Measurements from ENCODE around the gene LUC7L3. TPM values are rescaled to one million over a fixed set of nuclear protein-coding genes. Genes with fewer than 3 reads are reported as not detected.

Gene LUC7L3
- total RNA-seq, 4 donors from 2014 or later: 75.2 to 199 (median 140) TPM

- Histone ChIP-seq H3K4me3 (replicated peaks in 1 of 3) (no peak overlapping the region), H3K9me3 (no peaks in the 10 kb centered on the region), H3K27ac (no peak overlapping the region), H3K36me3 (no peaks in the 10 kb centered on the region), H3K4me1 (peaks cover 32 to 37% of the 10 kb centered on the region in 2 donors), H3K27me3 (no peaks in the 10 kb centered on the region)
- TF ChIP-seq POLR2A (IDR thresholded peaks at IDR 0.05) (no peak), CTCF (IDR thresholded peaks at IDR 0.05) (no peak)
- no peak for DNase-seq
- WGBS, 2 donors: 84 to 93% methylated on average over 5 of the region's 5 CpGs
- intact Hi-C loops (cut with DNase I): loop anchor here (5.0 to 10.0 kb wide), 2 partner anchors 52 to 199 kb away; partner anchors contain the start of gene ABCC3
Measured at GRCh38 chr17:50684288-50684611, 35.2 kb upstream of the LUC7L3 start.

DNA sequence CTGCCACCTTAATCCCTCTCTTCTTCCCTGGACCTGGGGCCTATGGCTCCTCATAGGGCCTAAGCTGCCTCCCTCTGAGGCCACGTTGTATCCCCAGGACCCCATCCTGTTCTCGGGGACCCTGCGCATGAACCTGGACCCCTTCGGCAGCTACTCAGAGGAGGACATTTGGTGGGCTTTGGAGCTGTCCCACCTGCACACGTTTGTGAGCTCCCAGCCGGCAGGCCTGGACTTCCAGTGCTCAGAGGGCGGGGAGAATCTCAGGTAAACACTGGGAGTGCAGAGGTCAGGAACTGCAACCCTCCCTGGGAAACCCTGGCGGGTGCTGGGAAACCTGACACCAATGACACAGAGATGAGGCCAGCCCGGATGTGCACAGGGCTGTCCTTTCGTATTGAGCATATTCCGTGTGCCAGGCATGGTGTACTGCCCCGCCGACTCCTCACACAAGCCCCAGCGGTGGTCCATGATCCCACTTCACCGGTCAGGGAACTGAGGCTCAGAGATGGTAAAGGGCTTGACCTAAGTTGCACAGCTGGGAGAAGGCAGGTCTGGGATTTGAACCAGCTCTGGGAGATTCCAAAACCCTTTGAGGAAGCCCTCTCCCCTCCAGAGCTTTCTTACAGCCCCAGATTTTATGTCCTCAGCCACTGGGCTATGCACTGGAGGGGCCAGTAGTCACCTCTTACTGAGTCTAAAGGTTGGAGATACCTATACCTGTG, 34.6 kb upstream of the LUC7L3 start:
- no peaks in the 10 kb centered on the region for H3K9me3 ChIP-seq
- no peak for DNase-seq
- no peaks in the 10 kb centered on the region for H3K36me3 ChIP-seq
- H3K4me1 ChIP-seq: peaks cover 37 to 42% of the 10 kb centered on the region in 2 donors
- no peak overlapping the region for H3K4me3 ChIP-seq (replicated peaks in 1 of 3)
- no peaks in the 10 kb centered on the region for H3K27me3 ChIP-seq
- intact Hi-C loops (cut with DNase I): loop anchor here (5.0 to 10.0 kb wide), 2 partner anchors 52 to 200 kb away; partner anchors contain the start of gene ABCC3
- 84 to 89% methylated on average over 15 of the region's 15 CpGs for WGBS, 2 donors
- TF ChIP-seq POLR2A (IDR thresholded peaks at IDR 0.05) (no peak), CTCF (IDR thresholded peaks at IDR 0.05) (no peak)
- H3K27ac ChIP-seq: no peak overlapping the region

DNA sequence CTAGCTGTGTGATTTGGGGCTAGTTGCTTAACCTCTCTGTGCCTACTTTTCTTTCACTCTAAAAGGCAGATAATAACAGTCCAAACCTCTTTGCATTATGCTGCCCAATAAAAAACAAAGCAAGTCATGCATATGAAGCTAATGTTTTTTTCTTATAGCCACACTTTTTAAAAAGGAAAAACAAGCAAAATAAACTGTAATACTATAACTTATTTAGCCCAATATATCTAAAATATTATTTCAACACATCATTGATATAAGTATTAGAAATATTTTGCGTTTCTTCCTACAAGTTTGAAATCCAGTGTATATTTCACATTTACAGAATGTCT, 34.1 kb upstream of the LUC7L3 start:
- WGBS, 2 donors: 91 to 94% methylated on average over 1 of the region's 1 CpG
- H3K4me3 ChIP-seq (replicated peaks in 1 of 3): no peak overlapping the region
- H3K4me1 ChIP-seq: peaks cover 41 to 46% of the 10 kb centered on the region in 2 donors
- no peaks in the 10 kb centered on the region for H3K36me3 ChIP-seq
- H3K9me3 ChIP-seq: no peaks in the 10 kb centered on the region
- H3K27me3 ChIP-seq: no peaks in the 10 kb centered on the region
- no peak for TF ChIP-seq CTCF (IDR thresholded peaks at IDR 0.05)
- TF ChIP-seq POLR2A (IDR thresholded peaks at IDR 0.05): no peak
- intact Hi-C loops (cut with DNase I): loop anchor here (10.0 kb wide), 1 partner anchor 200 kb away; no protein-coding TSS in a partner anchor
- no peak for DNase-seq
- no peak overlapping the region for H3K27ac ChIP-seq

DNA sequence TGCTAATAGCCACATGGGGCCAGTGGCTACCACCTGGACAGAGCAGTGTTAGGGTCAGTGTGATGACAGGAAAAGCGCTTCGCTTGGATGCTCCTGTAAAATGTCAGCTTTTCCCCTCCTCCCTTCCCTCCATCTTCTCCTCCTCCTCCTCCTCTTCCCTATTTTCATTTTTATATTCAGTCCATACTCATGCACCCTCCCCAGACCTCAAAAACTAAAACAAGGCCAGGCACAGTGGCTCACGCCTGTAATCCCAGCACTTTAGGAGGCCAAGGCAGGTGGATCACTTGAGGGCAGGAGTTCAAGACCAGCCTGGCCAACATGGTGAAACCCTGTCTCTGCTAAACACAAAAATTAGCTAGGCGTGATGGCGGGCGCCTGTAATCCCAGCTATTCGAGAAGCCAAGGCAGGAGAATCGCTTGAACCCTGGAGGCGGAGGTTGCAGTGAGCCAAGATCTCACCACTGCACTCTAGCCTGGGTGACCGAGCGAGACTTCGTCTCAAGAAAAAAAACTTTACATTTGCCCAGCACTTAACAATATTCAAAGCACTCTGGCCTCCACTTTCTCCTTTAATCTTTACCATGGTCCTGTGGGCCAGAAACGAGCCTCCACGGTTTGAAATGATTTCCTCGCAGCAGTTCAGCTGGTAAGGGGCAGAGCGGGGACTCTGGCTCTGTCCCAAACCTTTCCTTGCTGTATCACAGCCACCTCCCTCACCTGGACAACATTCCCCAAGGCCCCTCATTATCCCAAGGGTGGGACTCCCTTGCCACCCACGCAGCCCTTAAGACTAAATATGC, 33.5 kb upstream of the LUC7L3 start:
- intact Hi-C loops (cut with DNase I): loop anchor here (10.0 kb wide), 1 partner anchor 201 kb away; no protein-coding TSS in a partner anchor
- Histone ChIP-seq H3K4me1 (peaks cover 46 to 52% of the 10 kb centered on the region in 2 donors), H3K9me3 (no peaks in the 10 kb centered on the region)

More for the DNA sequence above, 33.5 kb upstream of the LUC7L3 start:
- no peaks in the 10 kb centered on the region for H3K27me3 ChIP-seq
- WGBS, 2 donors: 60 to 61% methylated on average over 15 to 17 of the region's 17 CpGs
- no peak overlapping the region for H3K4me3 ChIP-seq (replicated peaks in 1 of 3)
- no peak for TF ChIP-seq POLR2A (IDR thresholded peaks at IDR 0.05)
- TF ChIP-seq CTCF (IDR thresholded peaks at IDR 0.05): no peak
- peak overlapping the region; percentile 46 to 60 (median 57) for H3K27ac ChIP-seq
- H3K36me3 ChIP-seq: no peaks in the 10 kb centered on the region
- peak in 1 of 2 donors; percentile 27 for DNase-seq

All from thyroid gland (tissue), 4 donors.